Left lung (tissue), 10 donors: ENCODE measurements around the gene SND1. TPM values are rescaled to one million over a fixed set of nuclear protein-coding genes. Genes with fewer than 3 reads are reported as not detected.

Experiments
- ATAC-seq: fragments of 200-7000 bp; cut with Tn5 transposase; one replicate; pipeline ENCODE4 v1.9.1; 2020; ENCODE audit warnings: moderate library complexity
- DNase-seq, 4 donors: peaks; one replicate each; pipeline ENCODE4 v3.0.0-alpha.2; 2013 to 2020
- H3K27ac ChIP-seq, 2 donors: fragments of 200-600 bp; sonication (generic) in 1 of 2; one replicate each; pipeline versions ENCODE4 v1.5.0 to v1.8.0; 2020 to 2021
- H3K27me3 ChIP-seq, 2 donors: fragments of 200-600 bp; sonication (generic) in 1 of 2; one replicate each; pipeline versions ENCODE4 v1.5.0 to v1.8.0; 2020 to 2021
- H3K36me3 ChIP-seq, 2 donors: fragments of 200-600 bp; sonication (generic) in 1 of 2; one replicate each; pipeline versions ENCODE4 v1.5.0 to v1.8.0; 2020 to 2021
- H3K4me1 ChIP-seq, 2 donors: fragments of 200-600 bp; one replicate each; pipeline ENCODE4 v1.8.0; 2021
- H3K4me3 ChIP-seq, 2 donors: fragments of 200-600 bp; sonication (generic) in 1 of 2; one replicate each; pipeline versions ENCODE4 v1.5.0 to v1.8.0; 2020 to 2021; ENCODE audit warnings: mild to moderate bottlenecking in 1 of 2
- H3K9me3 ChIP-seq, 2 donors: fragments of 200-600 bp; sonication (generic) in 1 of 2; one replicate each; pipeline versions ENCODE4 v1.5.0 to v1.8.0; 2020 to 2021
- CTCF ChIP-seq, 2 donors: fragments of 200-600 bp; sonication (generic) in 1 of 2; IDR thresholded peaks; one replicate each; pipeline versions ENCODE4 v1.5.0 to v1.8.0; 2021; ENCODE audit warnings: antibody characterized with exemption in 2 of 2
- intact Hi-C, 2 donors: fragments of 100-400 bp; cut with DNase I; formaldehyde crosslinking; loops; one replicate each; pipeline versions ENCODE4 v1.11.2 to v1.14.2; 2022
- polyA plus RNA-seq, 6 donors: library from polyadenylated mRNA; unstranded; fragments of 120-200 nt; gene quantifications; one replicate each; pipeline ENCODE4 v1.2.1, GENCODE V29; 2013; ENCODE audit not compliant: insufficient read length in 6 of 6
- total RNA-seq, 2 donors: library from RNA; stranded (reverse); fragmentation: NEBNext Ultra II Directional; extraction: Animal tissue kit (Norgen Biotek cat#: 25700); gene quantifications; one replicate each; pipeline ENCODE4 v1.2.1, GENCODE V29; 2021
- donor health status: DM: no; HTN: yes; CAD: no.
- donor health status: DM: no; HTN: no; CAD: no.

Gene SND1
- total and polyA plus RNA-seq, 8 donors = 141 to 229 (median 156) TPM

GRCh38 chr7:127858915-127859189 lies 206.9 kb downstream of the SND1 start:
- ATAC-seq = no peak
- H3K4me1 ChIP-seq = no peaks in the 10 kb centered on the region

GRCh38 chr7:127859330-127859729 lies 207.3 kb downstream of the SND1 start:
- ATAC-seq (no peak), DNase-seq (no peak)
- no peaks in the 10 kb centered on the region for H3K9me3 ChIP-seq
- H3K27ac ChIP-seq = no peak overlapping the region
- H3K36me3 ChIP-seq = no peaks in the 10 kb centered on the region
- H3K4me1 ChIP-seq = no peaks in the 10 kb centered on the region
- TF ChIP-seq CTCF (IDR thresholded peaks at IDR 0.05) = no peak
- no peaks in the 10 kb centered on the region for H3K27me3 ChIP-seq
- no peak overlapping the region for H3K4me3 ChIP-seq
- intact Hi-C loops = no loop called here

More at GRCh38 chr7:127858915-127859189, 206.9 kb downstream of the SND1 start:
- no peak for TF ChIP-seq CTCF (IDR thresholded peaks at IDR 0.05)
- no peak overlapping the region for H3K4me3 ChIP-seq
- intact Hi-C loops = no loop called here
- H3K9me3 ChIP-seq = no peaks in the 10 kb centered on the region
- H3K36me3 ChIP-seq = no peaks in the 10 kb centered on the region
- H3K27ac ChIP-seq = no peak overlapping the region
- no peaks in the 10 kb centered on the region for H3K27me3 ChIP-seq
- DNase-seq = no peak

- intact Hi-C loops = no loop called here
- Histone ChIP-seq H3K27ac (no peak overlapping the region), H3K9me3 (no peaks in the 10 kb centered on the region), H3K27me3 (no peaks in the 10 kb centered on the region), H3K4me3 (no peak overlapping the region), H3K4me1 (peaks cover 0 to 4% of the 10 kb centered on the region in 2 donors), H3K36me3 (no peaks in the 10 kb centered on the region)
- TF ChIP-seq CTCF (IDR thresholded peaks at IDR 0.05) = no peak
- ATAC-seq (no peak), DNase-seq (no peak)
Measured at GRCh38 chr7:127862525-127862924, 210.5 kb downstream of the SND1 start.

- no peak overlapping the region for H3K4me3 ChIP-seq
- H3K36me3 ChIP-seq = no peaks in the 10 kb centered on the region
- ATAC-seq (no peak), DNase-seq (no peak)
- no peaks in the 10 kb centered on the region for H3K27me3 ChIP-seq
- no peaks in the 10 kb centered on the region for H3K9me3 ChIP-seq
- intact Hi-C loops = no loop called here
- TF ChIP-seq CTCF (IDR thresholded peaks at IDR 0.05) = no peak
- H3K4me1 ChIP-seq = peaks cover 0 to 4% of the 10 kb centered on the region in 2 donors
- H3K27ac ChIP-seq = no peak overlapping the region
Measured at GRCh38 chr7:127863082-127863481, 211.1 kb downstream of the SND1 start.

- no peaks in the 10 kb centered on the region for H3K27me3 ChIP-seq
- intact Hi-C loops = no loop called here
- no peak for DNase-seq
- H3K27ac ChIP-seq = no peak overlapping the region
- H3K4me1 ChIP-seq = peaks cover 0 to 4% of the 10 kb centered on the region in 2 donors
- no peak for TF ChIP-seq CTCF (IDR thresholded peaks at IDR 0.05)
- no peaks in the 10 kb centered on the region for H3K9me3 ChIP-seq
- ATAC-seq = peak; percentile 77
- H3K36me3 ChIP-seq = no peaks in the 10 kb centered on the region
- no peak overlapping the region for H3K4me3 ChIP-seq
Measured at GRCh38 chr7:127865466-127865865, 213.5 kb downstream of the SND1 start.
